Measurements from ENCODE around the gene HEPHL1.

GRCh38 chr11:94017446-94017845, 3.7 kb upstream of the HEPHL1 start:
- TF ChIP-seq CTCF (IDR thresholded peaks at IDR 0.05 in 2 of 3, conservative IDR thresholded peaks at IDR 0.05 in 1 of 3; ENCODE audit: borderline replicate concordance in 1 of 3, insufficient read depth in 1 of 3, low read depth in 2 of 3, low read length in 2 of 3): no peak
- TF ChIP-seq ZBTB33 (IDR thresholded peaks at IDR 0.05; ENCODE audit: extremely low read depth, insufficient replicate concordance, low read length): no peak
- no peak for TF ChIP-seq EGR1 (IDR thresholded peaks at IDR 0.05; ENCODE audit: low read depth)
- TF ChIP-seq CEBPB (IDR thresholded peaks at IDR 0.05; ENCODE audit: low read depth): no peak
- no peak for TF ChIP-seq EZH2phosphoT487 (IDR thresholded peaks at IDR 0.05; ENCODE audit: borderline replicate concordance)

Data from HCT116 (cell line).